ENCODE results near the gene KRTAP12-4.
"Not testable (repeated sequence)": the region's sequence is repeated elsewhere in the genome, so short reads cannot be mapped to it uniquely, and the experiment has no call there.

The KRTAP12-4 gene

GRCh38 chr21:44653656-44654575 lies 543 bp downstream of the KRTAP12-4 start:
- DNase-seq: peak; percentile 12

GRCh38 chr21:44653123-44653522 lies 1.3 kb downstream of the KRTAP12-4 start:
- no peak for DNase-seq

GRCh38 chr21:44650973-44651675 lies 3.3 kb downstream of the KRTAP12-4 start:
- DNase-seq: no peak

GRCh38 chr21:44650265-44650972 lies 4.0 kb downstream of the KRTAP12-4 start:
- DNase-seq: no peak

GRCh38 chr21:44649521-44650100 lies 4.8 kb downstream of the KRTAP12-4 start:
- DNase-seq: no peak

- DNase-seq: no peak
Observed at GRCh38 chr21:44648557-44649311, 5.7 kb downstream of the KRTAP12-4 start.

- DNase-seq: no peak
Observed at GRCh38 chr21:44647222-44647552, 7.3 kb downstream of the KRTAP12-4 start.

GRCh38 chr21:44646366-44647221 lies 7.9 kb downstream of the KRTAP12-4 start, which contains the start of gene KRTAP10-11:
Gene KRTAP10-11, plus strand, starts transcription at chr21:44646414. Its CDS starts 45 bp downstream, at chr21:44646459.
- not testable (repeated sequence) for DNase-seq

- no peak for DNase-seq
Observed at GRCh38 chr21:44644878-44645277, 9.6 kb downstream of the KRTAP12-4 start.

GRCh38 chr21:44643741-44644310 lies 10.6 kb downstream of the KRTAP12-4 start:
- peak; percentile 1 for DNase-seq

GRCh38 chr21:44640761-44641160 lies 13.7 kb downstream of the KRTAP12-4 start:
- no peak for DNase-seq

GRCh38 chr21:44639331-44639655 lies 15.2 kb downstream of the KRTAP12-4 start:
- DNase-seq: no peak

GRCh38 chr21:44638506-44639330 lies 15.7 kb downstream of the KRTAP12-4 start:
- not testable (repeated sequence) for DNase-seq

- not testable (repeated sequence) for DNase-seq
Observed at GRCh38 chr21:44637851-44638348, 16.6 kb downstream of the KRTAP12-4 start.

- no peak for DNase-seq
Observed at GRCh38 chr21:44637018-44637850, 17.2 kb downstream of the KRTAP12-4 start, which contains the start of gene KRTAP10-10. Gene KRTAP10-10, plus strand, starts transcription at chr21:44637356. Its CDS starts 62 bp downstream, at chr21:44637418.

GRCh38 chr21:44636209-44637017 lies 18.0 kb downstream of the KRTAP12-4 start:
- DNase-seq: no peak

GRCh38 chr21:44632067-44632466 lies 22.4 kb downstream of the KRTAP12-4 start:
- no peak for DNase-seq

- no peak for DNase-seq
Observed at GRCh38 chr21:44630440-44630839, 24.0 kb downstream of the KRTAP12-4 start.

All from NCI-H2081 treated with DMSO at 0.1 percent for 48 hours (cell line).